K562 (cell line): ENCODE data around the gene FKRP. TPM values are rescaled to one million over a fixed set of nuclear protein-coding genes. Genes with fewer than 3 reads are reported as not detected.

Source experiments
- CAMTA2 ChIP-seq: fragments of 250-450 bp; sonication (Bioruptor Pico); conservative IDR thresholded peaks from 2 replicates; pipeline ENCODE4 v1.5.1; 2022
- EGR1 ChIP-seq: fragments of 450-650 bp; conservative IDR thresholded peaks from 2 replicates; pipeline ENCODE4 v1.6.1; 2017; ENCODE audit warnings: mild to moderate bottlenecking
- ETS2 ChIP-seq: IDR thresholded peaks from 2 replicates; pipeline ENCODE4 v1.6.1; 2016; ENCODE audit warnings: borderline replicate concordance, missing genetic modification characterization, mild to moderate bottlenecking, moderate library complexity, missing compliant biosample characterization; ENCODE audit not compliant: poor library complexity, severe bottlenecking
- HDAC2 ChIP-seq: fragments of 450-650 bp; IDR thresholded peaks from 2 replicates; pipeline ENCODE4 v1.6.1; 2016; ENCODE audit warnings: mild to moderate bottlenecking
- HMG20B ChIP-seq: fragments of 250-450 bp; sonication (Bioruptor Pico); IDR thresholded peaks from 2 replicates; pipeline ENCODE4 v1.5.0; 2021; ENCODE audit warnings: mild to moderate bottlenecking
- KDM2B ChIP-seq: fragments of 250-450 bp; sonication (Bioruptor Pico); IDR thresholded peaks from 2 replicates; pipeline ENCODE4 v1.8.0; 2021; ENCODE audit warnings: mild to moderate bottlenecking, moderate library complexity
- LCOR ChIP-seq: sonication (generic); formaldehyde crosslinking; IDR thresholded peaks from 2 replicates; pipeline ENCODE4 v1.8.0; 2022; ENCODE audit warnings: mild to moderate bottlenecking, missing genetic modification reagents
- TGIF2 ChIP-seq: sonication (generic); formaldehyde crosslinking; IDR thresholded peaks from 2 replicates; pipeline ENCODE4 v1.8.1; 2022; ENCODE audit warnings: mild to moderate bottlenecking, missing genetic modification reagents, moderate library complexity
- polyA plus RNA-seq, 8 experiments: library from polyadenylated mRNA; depleted of rRNA in 4 of 8; stranded (reverse) in 5 of 8; unstranded in 3 of 8; fragments of >200 nt; fragmentation: Nextera tagmentation in 2 of 8; fragmentation: Illumina TruSeq in 1 of 8; extraction: Ambion mirVana in 2 of 8; extraction: Trizol in 1 of 8; gene quantifications; 2 replicates each; pipeline versions ENCODE4 v1.2.1 to v1.2.3, GENCODE V29; 2011 to 2014; ENCODE audit warnings: inconsistent platforms in 1 of 8, missing spikeins in 1 of 8
- total RNA-seq, 7 experiments: library from RNA; depleted of rRNA in 6 of 7; stranded (reverse); fragments of >200 nt in 6 of 7; fragmentation: Illumina TruSeq in 2 of 7; extraction: Trizol in 2 of 7; gene quantifications; 2 replicates each; pipeline versions ENCODE4 v1.2.1 to v1.2.3, GENCODE V29; 2011 to 2021; ENCODE audit warnings: low replicate concordance in 1 of 7
- TF ChIP-seq, protein P1 (sequence below): fragments of 450-650 bp; IDR thresholded peaks from 2 replicates; pipeline ENCODE4 v1.6.1; 2014; ENCODE audit warnings: low read depth, mild to moderate bottlenecking, moderate library complexity, borderline replicate concordance
- TF ChIP-seq, protein P2 (sequence below): fragments of 450-650 bp; IDR thresholded peaks from 2 replicates; pipeline ENCODE4 v1.6.1; 2017; ENCODE audit warnings: antibody characterized with exemption, mild to moderate bottlenecking
- TF ChIP-seq, protein P3 (sequence below): sonication (generic); formaldehyde crosslinking; IDR thresholded peaks from 2 replicates; pipeline ENCODE4 v1.8.0; 2023; ENCODE audit warnings: missing genetic modification reagents, mild to moderate bottlenecking, borderline replicate concordance

Gene FKRP
- total and polyA plus RNA-seq, 9 of the 15 experiments (the other 6 are each of a cell fraction or from before 2014, with no cell fraction given) = 0.68 to 16.1 (median 6.5) TPM

DNA sequence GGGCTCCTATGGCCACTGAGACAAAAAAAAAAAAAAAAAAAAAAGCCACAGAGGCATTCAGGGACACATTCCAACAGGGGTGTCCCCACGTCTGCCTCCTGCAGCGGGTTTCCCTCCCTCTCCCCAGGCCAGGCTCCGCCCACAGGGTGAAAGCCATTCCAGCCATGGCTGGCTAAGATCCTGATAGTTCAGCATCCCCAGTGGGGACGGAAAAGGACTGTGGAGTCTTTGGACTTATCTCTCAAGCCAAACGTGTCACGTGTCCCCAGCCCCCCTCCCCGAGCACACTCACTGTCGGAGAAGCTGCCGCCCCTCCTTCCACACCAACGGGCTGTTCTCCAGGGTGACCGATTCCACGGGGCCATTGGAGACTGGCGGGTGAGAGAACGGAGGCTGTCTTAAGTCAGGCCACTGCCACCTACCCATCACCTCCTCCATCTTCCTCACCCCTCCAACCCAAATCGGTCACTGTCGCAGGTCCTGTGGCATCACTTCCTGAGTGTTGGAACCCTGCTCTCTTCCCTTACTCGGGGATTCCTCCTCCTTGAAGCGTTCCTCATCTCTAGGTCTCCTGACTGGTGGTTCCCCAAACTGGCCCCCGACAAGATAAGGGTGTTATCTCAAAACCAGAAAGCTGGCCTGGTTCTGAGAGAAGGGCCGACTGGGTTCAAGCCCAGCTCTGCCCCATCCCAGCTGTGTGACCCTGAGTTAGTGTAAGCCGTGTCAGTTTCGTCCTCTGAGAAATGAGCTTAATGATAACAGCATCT, 9.1 kb upstream of the FKRP start (continued):
- TF ChIP-seq, protein P1, sequence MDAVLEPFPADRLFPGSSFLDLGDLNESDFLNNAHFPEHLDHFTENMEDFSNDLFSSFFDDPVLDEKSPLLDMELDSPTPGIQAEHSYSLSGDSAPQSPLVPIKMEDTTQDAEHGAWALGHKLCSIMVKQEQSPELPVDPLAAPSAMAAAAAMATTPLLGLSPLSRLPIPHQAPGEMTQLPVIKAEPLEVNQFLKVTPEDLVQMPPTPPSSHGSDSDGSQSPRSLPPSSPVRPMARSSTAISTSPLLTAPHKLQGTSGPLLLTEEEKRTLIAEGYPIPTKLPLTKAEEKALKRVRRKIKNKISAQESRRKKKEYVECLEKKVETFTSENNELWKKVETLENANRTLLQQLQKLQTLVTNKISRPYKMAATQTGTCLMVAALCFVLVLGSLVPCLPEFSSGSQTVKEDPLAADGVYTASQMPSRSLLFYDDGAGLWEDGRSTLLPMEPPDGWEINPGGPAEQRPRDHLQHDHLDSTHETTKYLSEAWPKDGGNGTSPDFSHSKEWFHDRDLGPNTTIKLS = peak; percentile 30; the same call in 1 of the 2 replicates
- TF ChIP-seq CAMTA2 (CRISPR knock-in tag) (no peak), KDM2B (no peak), TGIF2 (no peak), LCOR (CRISPR knock-in tag) (peak; percentile 91), ETS2 (no peak), HDAC2 (peak; percentile 73; the same call in 1 of the 2 replicates), EGR1 (no peak), HMG20B (CRISPR knock-in tag) (no peak)
- TF ChIP-seq, protein P2, sequence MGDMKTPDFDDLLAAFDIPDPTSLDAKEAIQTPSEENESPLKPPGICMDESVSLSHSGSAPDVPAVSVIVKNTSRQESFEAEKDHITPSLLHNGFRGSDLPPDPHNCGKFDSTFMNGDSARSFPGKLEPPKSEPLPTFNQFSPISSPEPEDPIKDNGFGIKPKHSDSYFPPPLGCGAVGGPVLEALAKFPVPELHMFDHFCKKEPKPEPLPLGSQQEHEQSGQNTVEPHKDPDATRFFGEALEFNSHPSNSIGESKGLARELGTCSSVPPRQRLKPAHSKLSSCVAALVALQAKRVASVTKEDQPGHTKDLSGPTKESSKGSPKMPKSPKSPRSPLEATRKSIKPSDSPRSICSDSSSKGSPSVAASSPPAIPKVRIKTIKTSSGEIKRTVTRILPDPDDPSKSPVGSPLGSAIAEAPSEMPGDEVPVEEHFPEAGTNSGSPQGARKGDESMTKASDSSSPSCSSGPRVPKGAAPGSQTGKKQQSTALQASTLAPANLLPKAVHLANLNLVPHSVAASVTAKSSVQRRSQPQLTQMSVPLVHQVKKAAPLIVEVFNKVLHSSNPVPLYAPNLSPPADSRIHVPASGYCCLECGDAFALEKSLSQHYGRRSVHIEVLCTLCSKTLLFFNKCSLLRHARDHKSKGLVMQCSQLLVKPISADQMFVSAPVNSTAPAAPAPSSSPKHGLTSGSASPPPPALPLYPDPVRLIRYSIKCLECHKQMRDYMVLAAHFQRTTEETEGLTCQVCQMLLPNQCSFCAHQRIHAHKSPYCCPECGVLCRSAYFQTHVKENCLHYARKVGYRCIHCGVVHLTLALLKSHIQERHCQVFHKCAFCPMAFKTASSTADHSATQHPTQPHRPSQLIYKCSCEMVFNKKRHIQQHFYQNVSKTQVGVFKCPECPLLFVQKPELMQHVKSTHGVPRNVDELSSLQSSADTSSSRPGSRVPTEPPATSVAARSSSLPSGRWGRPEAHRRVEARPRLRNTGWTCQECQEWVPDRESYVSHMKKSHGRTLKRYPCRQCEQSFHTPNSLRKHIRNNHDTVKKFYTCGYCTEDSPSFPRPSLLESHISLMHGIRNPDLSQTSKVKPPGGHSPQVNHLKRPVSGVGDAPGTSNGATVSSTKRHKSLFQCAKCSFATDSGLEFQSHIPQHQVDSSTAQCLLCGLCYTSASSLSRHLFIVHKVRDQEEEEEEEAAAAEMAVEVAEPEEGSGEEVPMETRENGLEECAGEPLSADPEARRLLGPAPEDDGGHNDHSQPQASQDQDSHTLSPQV = peak; percentile 59; the same call in 1 of the 2 replicates
- TF ChIP-seq, protein P3, sequence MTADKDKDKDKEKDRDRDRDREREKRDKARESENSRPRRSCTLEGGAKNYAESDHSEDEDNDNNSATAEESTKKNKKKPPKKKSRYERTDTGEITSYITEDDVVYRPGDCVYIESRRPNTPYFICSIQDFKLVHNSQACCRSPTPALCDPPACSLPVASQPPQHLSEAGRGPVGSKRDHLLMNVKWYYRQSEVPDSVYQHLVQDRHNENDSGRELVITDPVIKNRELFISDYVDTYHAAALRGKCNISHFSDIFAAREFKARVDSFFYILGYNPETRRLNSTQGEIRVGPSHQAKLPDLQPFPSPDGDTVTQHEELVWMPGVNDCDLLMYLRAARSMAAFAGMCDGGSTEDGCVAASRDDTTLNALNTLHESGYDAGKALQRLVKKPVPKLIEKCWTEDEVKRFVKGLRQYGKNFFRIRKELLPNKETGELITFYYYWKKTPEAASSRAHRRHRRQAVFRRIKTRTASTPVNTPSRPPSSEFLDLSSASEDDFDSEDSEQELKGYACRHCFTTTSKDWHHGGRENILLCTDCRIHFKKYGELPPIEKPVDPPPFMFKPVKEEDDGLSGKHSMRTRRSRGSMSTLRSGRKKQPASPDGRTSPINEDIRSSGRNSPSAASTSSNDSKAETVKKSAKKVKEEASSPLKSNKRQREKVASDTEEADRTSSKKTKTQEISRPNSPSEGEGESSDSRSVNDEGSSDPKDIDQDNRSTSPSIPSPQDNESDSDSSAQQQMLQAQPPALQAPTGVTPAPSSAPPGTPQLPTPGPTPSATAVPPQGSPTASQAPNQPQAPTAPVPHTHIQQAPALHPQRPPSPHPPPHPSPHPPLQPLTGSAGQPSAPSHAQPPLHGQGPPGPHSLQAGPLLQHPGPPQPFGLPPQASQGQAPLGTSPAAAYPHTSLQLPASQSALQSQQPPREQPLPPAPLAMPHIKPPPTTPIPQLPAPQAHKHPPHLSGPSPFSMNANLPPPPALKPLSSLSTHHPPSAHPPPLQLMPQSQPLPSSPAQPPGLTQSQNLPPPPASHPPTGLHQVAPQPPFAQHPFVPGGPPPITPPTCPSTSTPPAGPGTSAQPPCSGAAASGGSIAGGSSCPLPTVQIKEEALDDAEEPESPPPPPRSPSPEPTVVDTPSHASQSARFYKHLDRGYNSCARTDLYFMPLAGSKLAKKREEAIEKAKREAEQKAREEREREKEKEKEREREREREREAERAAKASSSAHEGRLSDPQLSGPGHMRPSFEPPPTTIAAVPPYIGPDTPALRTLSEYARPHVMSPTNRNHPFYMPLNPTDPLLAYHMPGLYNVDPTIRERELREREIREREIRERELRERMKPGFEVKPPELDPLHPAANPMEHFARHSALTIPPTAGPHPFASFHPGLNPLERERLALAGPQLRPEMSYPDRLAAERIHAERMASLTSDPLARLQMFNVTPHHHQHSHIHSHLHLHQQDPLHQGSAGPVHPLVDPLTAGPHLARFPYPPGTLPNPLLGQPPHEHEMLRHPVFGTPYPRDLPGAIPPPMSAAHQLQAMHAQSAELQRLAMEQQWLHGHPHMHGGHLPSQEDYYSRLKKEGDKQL (CRISPR knock-in tag) = no peak
